Keratinocyte (primary cell): ENCODE data around the gene VRTN. TPM values are rescaled to one million over a fixed set of nuclear protein-coding genes. Genes with fewer than 3 reads are reported as not detected.

Source experiments
- DNase-seq: peaks from one replicate; pipeline ENCODE4 v3.0.0-alpha.2; 2011; ENCODE audit warnings: low read depth, missing footprints, low spot score
- FAIRE-seq: peaks from 2 replicates; lab custom pipeline; 2011; peaks lifted over from hg19 to GRCh38; lab: Jason Lieb, UNC
- H2AFZ ChIP-seq: 2 replicates; pipeline ENCODE4 v1.6.0; 2012; ENCODE audit warnings: low read length, control low read depth, inconsistent platforms; ENCODE audit not compliant: control insufficient read depth
- H3K27ac ChIP-seq: 2 replicates; pipeline ENCODE4 v1.5.1; 2011; ENCODE audit warnings: low read length; ENCODE audit not compliant: control insufficient read depth, insufficient read depth
- H3K27me3 ChIP-seq: 3 replicates; pipeline ENCODE4 v1.6.0; 2011; ENCODE audit warnings: low read length; ENCODE audit not compliant: control insufficient read depth, insufficient read depth; ENCODE audit errors: extremely low read depth
- H3K36me3 ChIP-seq, 2 experiments: 2 replicates in 1 of 2; 3 replicates in 1 of 2; pipeline ENCODE4 v1.5.1; 2011; ENCODE audit warnings: low read length in 2 of 2, mild to moderate bottlenecking in 1 of 2; ENCODE audit not compliant: control insufficient read depth in 2 of 2, insufficient read depth in 2 of 2; ENCODE audit errors: extremely low read depth in 1 of 2
- H3K4me1 ChIP-seq: 3 replicates; pipeline ENCODE4 v1.5.1; 2011; ENCODE audit warnings: low read length; ENCODE audit not compliant: control insufficient read depth, insufficient read depth; ENCODE audit errors: extremely low read depth
- H3K4me2 ChIP-seq: 3 replicates; pipeline ENCODE4 v1.6.0; 2011; ENCODE audit warnings: low read depth, low read length; ENCODE audit not compliant: control insufficient read depth, insufficient read depth; ENCODE audit errors: extremely low read depth
- H3K4me3 ChIP-seq, 3 experiments: fragments of 200-600 bp in 1 of 3; sonication (generic) in 1 of 3; 2 replicates in 2 of 3; 3 replicates in 1 of 3; pipeline ENCODE4 v1.5.1; 2011 to 2016; ENCODE audit warnings: low read length in 3 of 3, mild to moderate bottlenecking in 3 of 3, control low read depth in 2 of 3, inconsistent platforms in 1 of 3, low read depth in 1 of 3, mixed read lengths in 1 of 3, mixed run types in 1 of 3, moderate library complexity in 1 of 3; ENCODE audit not compliant: control insufficient read depth in 2 of 3, insufficient read depth in 2 of 3; ENCODE audit errors: extremely low read depth in 1 of 3
- H3K79me2 ChIP-seq: 2 replicates; pipeline ENCODE4 v1.6.0; 2012; ENCODE audit warnings: low read length; ENCODE audit not compliant: control insufficient read depth, insufficient read depth
- H3K9ac ChIP-seq: 3 replicates; pipeline ENCODE4 v1.6.0; 2011; ENCODE audit warnings: low read length; ENCODE audit not compliant: control insufficient read depth, insufficient read depth; ENCODE audit errors: extremely low read depth
- H3K9me1 ChIP-seq: 3 replicates; pipeline ENCODE4 v1.6.0; 2011; ENCODE audit warnings: low read length; ENCODE audit not compliant: control insufficient read depth, insufficient read depth; ENCODE audit errors: extremely low read depth
- H3K9me3 ChIP-seq: 2 replicates; pipeline ENCODE4 v1.5.1; 2012; ENCODE audit warnings: low read depth, low read length; ENCODE audit not compliant: control insufficient read depth
- H4K20me1 ChIP-seq: 3 replicates; pipeline ENCODE4 v1.6.0; 2011; ENCODE audit warnings: low read length; ENCODE audit not compliant: control insufficient read depth, insufficient read depth; ENCODE audit errors: extremely low read depth
- CTCF ChIP-seq, 3 experiments: IDR thresholded peaks in 1 of 3; conservative IDR thresholded peaks in 1 of 3; optimal IDR thresholded peaks in 1 of 3; 2 replicates in 2 of 3; 3 replicates in 1 of 3; pipeline versions ENCODE3 to v1.5.1; 2011; ENCODE audit warnings: low read length in 3 of 3, mild to moderate bottlenecking in 3 of 3, moderate library complexity in 2 of 3, control low read depth in 1 of 3, inconsistent platforms in 1 of 3; ENCODE audit not compliant: insufficient read depth in 2 of 3; ENCODE audit errors: extremely low read depth in 1 of 3
- EZH2 ChIP-seq: IDR thresholded peaks from one replicate; pipeline ENCODE4 v1.6.1; 2012; ENCODE audit warnings: inconsistent platforms, mild to moderate bottlenecking, low read length, moderate library complexity
- dilution Hi-C: fragments of 300-500 bp; cut with MboI; formaldehyde crosslinking; loops from one replicate; pipeline ENCODE4 v1.7.0; 2020; ENCODE audit warnings: low sequenced_read_pairs; ENCODE audit not compliant: extremely low pct_ligation_motif_present
- polyA plus RNA-seq, 5 experiments: library from polyadenylated mRNA; depleted of rRNA in 3 of 5; stranded (reverse) in 3 of 5; stranded (forward) in 1 of 5; unstranded in 1 of 5; fragments of >200 nt; gene quantifications; 1 replicate in 1 of 5; 2 replicates in 3 of 5; 3 replicates in 1 of 5; pipeline versions ENCODE4 v1.2.1 to v1.2.3, GENCODE V29; 2011 to 2012; ENCODE audit warnings: missing spikeins in 2 of 5, low read depth in 1 of 5, low replicate concordance in 1 of 5

Gene VRTN
- polyA plus RNA-seq, 1 donor (not counting 4 experiments of a cell fraction or from before 2014, with no cell fraction given) = not detected

- no peak overlapping the region for H3K27ac ChIP-seq
- dilution Hi-C loops = no loop called here
- H3K4me3 ChIP-seq = no peak overlapping the region
- H3K9ac ChIP-seq = no peak overlapping the region
- DNase-seq (no peak), FAIRE-seq (no peak)
- no peaks in the 10 kb centered on the region for H3K79me2 ChIP-seq
- TF ChIP-seq EZH2 (no peak), CTCF (optimal IDR thresholded peaks at IDR 0.05 in 1 of 3, IDR thresholded peaks at IDR 0.05 in 1 of 3, conservative IDR thresholded peaks at IDR 0.05 in 1 of 3; ENCODE audit: extremely low read depth in 1 of 3, insufficient read depth in 2 of 3, low read length in 3 of 3) (no peak)
- H3K4me2 ChIP-seq = no peak overlapping the region
- peaks cover 8% of the 10 kb centered on the region for H3K27me3 ChIP-seq
- no peaks in the 10 kb centered on the region for H3K9me1 ChIP-seq
- no peaks in the 10 kb centered on the region for H3K36me3 ChIP-seq
- no peak overlapping the region for H2AFZ ChIP-seq
- H4K20me1 ChIP-seq = no peaks in the 10 kb centered on the region
- no peaks in the 10 kb centered on the region for H3K4me1 ChIP-seq
- no peaks in the 10 kb centered on the region for H3K9me3 ChIP-seq
Observed at GRCh38 chr14:74408870-74409269, 60.6 kb downstream of the VRTN start.

DNA sequence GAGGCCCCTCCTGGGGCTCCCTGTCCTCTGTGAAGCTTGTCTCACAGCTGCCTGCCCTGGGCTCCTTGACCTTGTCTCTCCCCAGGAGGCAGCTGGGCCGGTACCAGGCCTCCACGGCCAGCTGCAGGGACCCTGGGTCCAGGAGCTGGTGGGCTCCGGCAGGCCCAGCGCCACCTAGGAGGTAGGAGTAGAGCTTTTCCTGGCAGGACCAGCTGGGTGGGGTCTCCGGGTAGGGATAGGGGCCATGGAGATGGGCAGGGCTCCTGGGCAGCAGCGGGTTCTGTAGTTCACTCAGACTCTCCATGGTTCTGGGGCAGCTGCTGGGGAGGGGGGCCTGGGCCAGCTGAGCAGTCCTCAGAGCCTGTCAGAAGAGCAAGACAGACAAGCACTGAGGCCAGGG lies 61.2 kb downstream of the VRTN start:
- FAIRE-seq (no peak), DNase-seq (no peak)
- H3K4me3 ChIP-seq = no peak overlapping the region
- H3K9me1 ChIP-seq = no peaks in the 10 kb centered on the region
- H3K27ac ChIP-seq = no peak overlapping the region
- H3K9me3 ChIP-seq = no peaks in the 10 kb centered on the region
- no peak overlapping the region for H3K9ac ChIP-seq
- H3K27me3 ChIP-seq = peaks cover 12% of the 10 kb centered on the region
- no peak overlapping the region for H3K4me2 ChIP-seq
- H3K4me1 ChIP-seq = no peaks in the 10 kb centered on the region
- H3K36me3 ChIP-seq = no peaks in the 10 kb centered on the region
- H4K20me1 ChIP-seq = no peaks in the 10 kb centered on the region
- H3K79me2 ChIP-seq = no peaks in the 10 kb centered on the region
- H2AFZ ChIP-seq = no peak overlapping the region
- TF ChIP-seq EZH2 = no peak
- dilution Hi-C loops = no loop called here

Other genes with a start within 250 kb of the VRTN start
- gene VSX2, start 109.0 kb upstream of the VRTN start, polyA plus RNA-seq = not detected in 3 replicates
- 12.9 to 19.5 TPM (median 15.3 TPM) in 3 replicates for gene ABCD4, start 45.5 kb upstream of the VRTN start, polyA plus RNA-seq
- gene SYNDIG1L, start 77.7 kb downstream of the VRTN start, polyA plus RNA-seq = not detected in 3 replicates
- gene NPC2, start 144.8 kb downstream of the VRTN start, polyA plus RNA-seq = 221 to 278 TPM (median 260 TPM) in 3 replicates
- 23.3 to 33.0 TPM (median 26.6 TPM) in 3 replicates for gene ISCA2, start 145.3 kb downstream of the VRTN start, polyA plus RNA-seq